ENCODE data around the gene TESMIN.

TESMIN gene, protein sequence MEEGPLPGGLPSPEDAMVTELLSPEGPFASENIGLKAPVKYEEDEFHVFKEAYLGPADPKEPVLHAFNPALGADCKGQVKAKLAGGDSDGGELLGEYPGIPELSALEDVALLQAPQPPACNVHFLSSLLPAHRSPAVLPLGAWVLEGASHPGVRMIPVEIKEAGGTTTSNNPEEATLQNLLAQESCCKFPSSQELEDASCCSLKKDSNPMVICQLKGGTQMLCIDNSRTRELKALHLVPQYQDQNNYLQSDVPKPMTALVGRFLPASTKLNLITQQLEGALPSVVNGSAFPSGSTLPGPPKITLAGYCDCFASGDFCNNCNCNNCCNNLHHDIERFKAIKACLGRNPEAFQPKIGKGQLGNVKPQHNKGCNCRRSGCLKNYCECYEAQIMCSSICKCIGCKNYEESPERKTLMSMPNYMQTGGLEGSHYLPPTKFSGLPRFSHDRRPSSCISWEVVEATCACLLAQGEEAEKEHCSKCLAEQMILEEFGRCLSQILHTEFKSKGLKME

DNA sequence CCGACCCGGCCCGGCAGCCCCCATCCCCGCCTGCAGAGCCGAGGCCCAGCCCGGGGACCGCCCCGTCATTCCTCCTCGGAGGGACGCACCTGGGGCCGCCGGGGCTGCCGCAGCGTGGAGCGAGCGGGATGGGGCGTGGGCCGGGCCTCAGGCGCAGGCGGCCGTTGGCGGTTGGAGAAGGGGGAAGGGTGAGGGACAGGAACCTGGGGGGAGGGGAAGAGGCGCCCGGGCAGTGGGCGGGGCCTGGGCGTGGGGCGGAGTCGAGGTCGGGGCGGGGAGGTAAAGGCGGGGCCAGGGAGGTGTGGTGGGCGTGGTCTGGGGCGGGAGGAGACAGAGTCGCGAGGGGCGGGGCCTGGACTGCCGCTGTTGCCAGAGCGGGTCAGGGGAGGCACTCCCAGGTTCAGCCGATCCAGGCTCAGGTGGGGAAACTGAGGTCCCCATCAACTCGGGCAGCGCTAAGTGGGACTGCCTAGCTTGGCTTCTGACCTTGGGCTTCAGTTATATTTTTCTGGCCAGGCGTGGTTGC is at the start of gene TESMIN:
Gene TESMIN (minus strand): TSS at position 190 of the 526 bp plus-strand sequence. CDS start 860 bp downstream, outside the sequence.
- peak; percentile 79 for DNase-seq

DNA sequence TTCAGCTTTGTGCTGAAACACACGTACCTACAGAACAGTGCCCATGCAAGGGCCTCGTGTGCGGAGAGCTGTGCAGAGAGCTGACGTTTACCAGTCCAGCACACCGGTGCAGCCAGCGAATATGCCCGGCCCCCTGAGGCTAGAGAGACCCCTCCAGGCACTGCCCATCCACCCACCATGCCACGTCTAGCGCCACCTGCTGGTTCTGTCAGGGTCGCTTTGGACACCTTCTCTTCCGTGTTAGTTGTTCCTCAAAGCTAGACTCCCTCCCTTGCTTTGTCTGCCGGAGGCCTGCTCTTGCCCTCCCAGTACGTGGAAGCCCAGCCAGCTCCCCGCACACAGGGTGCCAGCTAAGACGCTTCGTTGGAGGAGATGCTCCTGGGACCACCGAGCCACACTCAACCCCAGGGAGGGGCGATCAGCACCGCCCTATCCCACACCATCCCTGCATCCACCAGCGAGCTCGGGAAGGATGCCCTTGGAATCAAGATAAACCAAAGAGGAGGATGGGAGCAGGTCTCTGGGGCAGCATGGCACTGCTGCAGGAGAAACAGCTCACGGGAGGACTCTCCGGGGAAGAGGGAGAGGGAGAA is 47.0 kb upstream of the TESMIN start:
- DNase-seq: no peak

DNA sequence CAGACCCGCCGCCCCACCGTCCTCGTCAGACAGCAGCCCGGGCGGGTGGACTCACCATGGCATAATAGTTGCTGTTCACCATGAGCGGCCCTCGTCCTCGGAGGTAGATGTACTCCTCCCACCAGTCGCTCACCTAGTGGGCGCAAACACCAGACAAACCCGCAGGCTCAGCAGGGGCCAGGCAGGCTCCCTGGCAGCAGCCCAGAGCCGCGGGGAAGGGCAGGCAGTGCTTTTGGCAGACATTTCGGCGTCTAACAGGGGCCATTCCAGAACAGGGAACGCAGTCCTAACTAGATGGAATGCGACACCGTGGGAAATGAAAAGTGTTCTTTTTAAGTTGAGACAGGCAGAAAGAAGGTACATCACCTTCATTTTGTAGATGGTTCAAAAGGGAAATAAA is 45.5 kb upstream of the TESMIN start:
- DNase-seq: no peak

DNA sequence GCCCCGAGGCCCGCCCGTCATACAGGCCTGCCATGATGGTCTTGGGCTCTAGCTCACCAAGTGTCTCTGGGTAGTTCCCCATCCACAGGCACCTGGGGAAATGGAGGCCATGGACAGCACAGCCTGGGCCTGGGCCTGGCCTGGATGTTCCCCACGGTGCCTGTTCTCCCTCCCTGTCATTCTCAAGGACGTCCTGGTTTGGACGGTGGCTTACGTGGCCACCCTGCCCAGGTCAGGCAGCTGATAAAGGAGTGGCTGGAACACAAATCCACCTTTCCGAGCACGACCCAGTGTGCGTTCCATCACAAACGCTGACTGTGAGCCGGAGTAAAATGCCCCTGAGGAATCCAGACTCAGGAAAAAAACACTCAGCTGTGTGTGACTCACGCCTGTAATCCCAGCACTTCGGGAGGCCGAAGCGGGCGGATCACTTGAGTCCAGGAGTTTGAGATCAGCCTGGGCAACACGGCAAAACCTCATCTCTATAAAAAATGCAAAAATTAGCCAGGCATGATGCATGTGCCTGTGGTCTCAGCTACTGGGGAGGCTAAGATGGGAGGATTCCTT is 41.2 kb upstream of the TESMIN start:
- DNase-seq: no peak

DNA sequence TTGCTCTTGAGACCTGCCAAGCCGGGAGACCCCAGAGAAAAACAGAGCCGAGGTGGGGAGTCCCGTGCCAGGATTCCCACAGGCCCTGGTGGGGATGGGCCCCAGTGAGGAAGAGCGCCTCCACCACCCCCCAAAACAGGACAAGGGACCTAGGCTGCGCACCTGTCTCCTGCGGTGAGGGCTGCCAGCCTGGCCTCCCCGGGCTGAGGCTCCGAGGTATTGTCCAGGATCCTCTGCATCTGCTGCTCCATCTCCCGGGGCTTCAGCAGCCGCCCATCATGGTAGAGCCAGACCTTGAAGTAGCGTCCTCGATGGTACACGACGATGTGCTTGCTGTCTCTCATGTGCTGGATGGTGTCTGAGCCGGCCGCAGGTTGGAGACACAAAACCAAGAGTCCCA is 33.3 kb upstream of the TESMIN start:
- DNase-seq: no peak

DNA sequence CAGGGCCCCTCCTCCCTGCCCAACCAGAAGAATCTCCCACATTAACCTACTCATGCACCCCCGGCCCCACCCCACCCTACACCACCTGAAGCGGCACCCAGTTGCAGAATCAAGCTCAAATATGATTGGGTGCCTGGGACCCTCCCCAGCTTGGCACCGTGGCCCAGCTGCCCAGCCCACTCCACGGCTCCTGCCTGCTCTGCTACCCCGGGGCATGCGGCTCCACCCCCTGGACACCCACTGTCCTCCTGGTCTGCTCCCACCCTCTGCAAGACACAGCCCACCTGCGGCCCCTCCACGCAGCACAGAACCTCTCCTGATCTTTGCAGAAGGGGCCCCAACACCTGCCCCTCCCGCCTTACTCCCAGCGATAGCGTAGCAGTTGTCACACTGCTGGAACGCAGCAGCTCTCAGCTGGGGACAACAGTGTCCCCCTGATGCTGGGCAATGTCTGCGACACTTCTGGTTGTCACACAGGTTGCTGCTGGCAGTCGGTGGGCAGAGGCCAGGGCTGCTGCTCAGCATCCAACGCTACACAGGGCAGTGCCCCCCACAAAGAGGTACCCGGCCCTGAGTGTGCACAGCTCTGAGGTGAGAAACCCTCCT is 32.0 kb upstream of the TESMIN start:
- DNase-seq: no peak

DNA sequence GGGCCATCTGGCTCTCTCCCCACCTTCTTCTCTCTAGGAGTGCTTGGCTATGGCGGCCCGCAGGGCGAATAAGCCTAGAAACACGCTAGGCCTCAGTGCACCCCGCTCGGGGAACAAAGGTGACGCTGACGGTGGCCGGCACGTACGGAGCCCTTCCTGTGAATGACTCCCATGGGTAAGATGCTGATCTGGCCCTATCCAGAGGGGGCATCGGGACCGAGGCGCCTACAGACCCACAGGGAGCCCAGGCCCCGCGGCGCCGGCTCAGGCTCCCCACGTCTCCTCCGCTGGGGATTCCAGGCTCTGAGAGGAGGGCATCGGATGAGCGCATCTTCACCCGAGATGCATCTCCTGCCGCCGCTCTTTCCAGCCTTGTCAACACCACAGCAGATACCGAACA is 31.4 kb upstream of the TESMIN start:
- no peak for DNase-seq

DNA sequence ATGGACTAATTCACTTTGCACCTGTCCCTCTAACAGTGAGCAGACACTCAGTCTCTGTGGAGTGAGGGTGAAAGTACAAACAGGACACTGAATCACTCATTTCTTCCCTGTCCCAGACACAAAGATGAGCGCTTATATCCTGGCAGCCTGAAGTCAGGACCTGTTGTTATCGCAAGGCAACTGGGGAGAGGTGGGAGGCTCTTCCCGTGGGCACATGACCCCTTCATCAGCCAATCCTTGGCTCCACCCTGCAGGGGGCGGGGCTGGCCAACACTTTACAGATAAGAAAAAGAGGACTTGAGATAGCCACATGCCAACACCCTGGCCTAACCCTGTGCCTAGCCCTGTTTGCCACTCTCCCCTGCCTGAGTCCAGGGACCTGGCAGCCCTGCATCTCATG is 29.5 kb upstream of the TESMIN start:
- DNase-seq: no peak

DNA sequence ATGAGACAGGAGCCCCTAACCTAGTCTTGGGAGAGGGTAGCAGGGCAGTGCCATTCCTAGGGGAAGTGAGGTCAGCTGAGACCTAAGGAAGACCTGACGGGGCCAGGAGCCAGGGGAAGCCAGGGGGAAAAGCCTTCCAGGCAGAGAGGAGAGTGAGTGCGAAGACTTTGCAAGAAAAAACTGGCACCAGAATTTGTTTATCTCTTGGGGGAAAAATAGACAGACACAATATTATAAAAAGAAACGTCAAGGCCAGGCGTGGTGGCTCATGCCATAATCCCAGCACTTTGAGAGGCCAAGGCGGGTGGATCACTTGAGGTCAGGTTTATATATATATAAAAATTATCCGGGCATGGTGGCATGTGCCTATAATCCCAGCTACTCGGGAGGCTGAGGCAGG is 26.9 kb upstream of the TESMIN start:
- DNase-seq: no peak

DNA sequence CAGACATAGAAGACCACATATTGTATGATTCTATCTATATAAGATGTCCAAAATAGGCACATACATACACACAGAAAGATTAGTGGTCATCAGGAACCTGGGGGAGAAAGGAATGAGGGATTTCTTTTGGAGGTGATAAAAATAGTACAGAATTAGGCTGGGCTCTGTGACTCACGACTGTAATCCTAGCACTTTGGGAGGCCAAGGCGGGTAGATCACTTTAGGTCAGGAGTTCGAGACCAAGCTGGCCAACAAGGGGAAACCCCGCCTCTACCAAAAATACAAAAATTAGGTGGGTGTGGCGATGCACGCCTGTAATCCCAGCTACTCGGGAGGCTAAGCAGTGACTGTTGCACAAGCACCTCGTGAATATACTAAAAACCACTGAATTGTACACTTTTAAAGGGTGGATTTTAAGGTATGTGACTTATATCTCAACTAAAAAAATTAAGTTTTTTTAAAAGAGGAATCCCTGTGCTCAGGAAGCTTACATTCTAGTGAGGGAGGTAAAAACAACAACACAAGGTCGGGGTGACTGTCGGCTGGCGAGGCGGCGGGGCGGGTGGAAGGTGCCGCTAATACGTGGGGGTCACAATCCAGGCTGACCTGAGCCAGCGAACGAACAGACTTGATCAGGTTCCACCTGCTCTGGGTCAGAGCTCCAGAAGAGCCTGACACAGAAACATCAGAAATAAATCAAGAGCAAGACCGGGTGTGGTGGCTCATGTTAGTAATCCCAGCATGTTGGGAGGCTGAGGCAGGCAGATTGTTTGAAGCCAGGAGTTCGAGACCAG is 25.3 kb upstream of the TESMIN start:
- peak; percentile 2 for DNase-seq

DNA sequence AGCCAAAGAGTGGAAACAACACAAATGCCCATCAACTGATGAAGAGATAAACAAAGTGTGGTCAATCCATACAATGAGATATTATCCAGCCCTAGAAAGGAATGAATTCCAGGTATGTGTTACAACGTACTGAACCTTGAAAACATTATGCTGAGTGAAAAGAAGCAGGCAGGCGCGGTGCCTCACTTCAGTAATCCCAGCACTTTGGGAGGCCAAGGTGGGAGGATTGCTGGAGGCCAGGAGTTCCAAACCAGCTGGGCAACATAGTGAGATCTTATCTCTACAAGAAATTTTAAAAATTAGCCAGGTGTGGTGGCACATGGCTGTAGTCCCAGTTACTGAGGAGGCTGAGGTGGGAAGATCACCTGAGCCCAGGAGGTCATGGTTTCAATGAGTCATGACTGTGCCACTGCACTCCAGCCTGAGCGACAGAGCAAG is 24.6 kb upstream of the TESMIN start:
- no peak for DNase-seq

DNA sequence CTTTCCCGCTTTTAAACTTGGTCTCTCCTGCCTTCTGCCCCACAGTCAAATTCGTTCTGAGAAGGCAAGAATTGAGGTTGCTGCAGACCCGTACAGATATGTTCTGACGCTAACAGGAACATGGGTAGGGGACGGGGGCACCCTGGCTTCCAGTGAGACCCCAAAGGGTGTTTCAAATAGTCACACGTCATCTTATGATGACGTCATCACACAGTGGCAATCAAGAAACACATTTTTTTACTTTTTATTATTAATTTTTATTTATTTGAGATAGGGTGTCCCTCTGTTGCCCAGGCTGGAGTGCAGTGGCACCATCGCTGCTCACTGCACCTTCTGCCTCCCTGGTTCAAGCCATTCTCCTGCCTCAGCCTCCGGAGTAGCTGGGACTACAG is 22.9 kb upstream of the TESMIN start:
- DNase-seq: no peak

DNA sequence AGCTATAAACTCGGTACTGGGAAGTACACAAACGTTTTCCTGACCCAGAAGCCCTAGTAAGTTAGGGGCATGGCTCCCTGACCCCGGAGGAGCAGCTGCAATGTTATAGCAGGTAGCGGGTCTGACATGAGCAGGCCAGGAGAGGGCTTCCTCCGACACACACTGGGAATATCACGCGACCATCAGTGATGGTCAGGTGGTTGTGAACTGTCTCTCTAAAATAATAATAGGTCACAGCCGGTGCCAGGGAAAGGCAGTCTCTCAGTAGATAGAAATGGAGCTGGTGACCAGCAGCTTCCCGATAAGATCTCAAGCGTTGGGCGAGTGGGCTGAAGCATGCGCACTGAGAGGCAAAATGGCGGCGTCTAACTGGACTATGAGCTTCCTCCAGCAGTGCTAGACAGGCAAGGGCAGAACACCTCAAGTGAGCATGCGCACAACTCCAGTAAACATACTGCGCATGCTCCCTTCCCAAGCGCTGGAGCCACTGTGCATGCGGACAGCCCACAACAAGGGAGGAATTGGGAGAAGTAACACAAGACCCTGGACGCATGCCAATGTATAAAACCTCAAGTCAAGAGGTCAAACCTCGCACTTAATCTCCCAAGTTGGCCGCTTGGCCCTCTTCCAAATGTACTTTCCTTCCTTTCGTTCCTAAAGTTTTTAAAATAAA is 22.3 kb upstream of the TESMIN start:
- no peak for DNase-seq

DNA sequence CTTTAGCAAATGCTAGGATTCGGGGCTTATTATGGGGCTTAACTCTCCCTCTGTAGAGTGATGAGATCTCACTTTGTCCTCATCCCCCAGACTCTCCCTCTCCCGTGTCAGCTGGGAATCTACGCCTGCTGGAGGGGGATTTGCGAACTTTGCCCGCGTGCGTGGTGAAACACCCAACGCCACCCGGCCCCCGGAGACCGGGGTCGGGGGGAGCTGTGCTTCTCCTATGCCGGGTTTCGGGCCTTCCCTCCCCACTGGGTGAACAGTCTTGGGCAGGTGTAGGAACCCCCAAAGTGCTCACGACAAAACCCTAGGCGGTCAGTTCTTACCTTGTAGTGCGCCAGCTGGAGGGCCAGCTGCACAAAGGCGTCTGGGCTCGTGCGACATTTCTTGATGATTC is 21.6 kb upstream of the TESMIN start:
- DNase-seq: no peak

DNA sequence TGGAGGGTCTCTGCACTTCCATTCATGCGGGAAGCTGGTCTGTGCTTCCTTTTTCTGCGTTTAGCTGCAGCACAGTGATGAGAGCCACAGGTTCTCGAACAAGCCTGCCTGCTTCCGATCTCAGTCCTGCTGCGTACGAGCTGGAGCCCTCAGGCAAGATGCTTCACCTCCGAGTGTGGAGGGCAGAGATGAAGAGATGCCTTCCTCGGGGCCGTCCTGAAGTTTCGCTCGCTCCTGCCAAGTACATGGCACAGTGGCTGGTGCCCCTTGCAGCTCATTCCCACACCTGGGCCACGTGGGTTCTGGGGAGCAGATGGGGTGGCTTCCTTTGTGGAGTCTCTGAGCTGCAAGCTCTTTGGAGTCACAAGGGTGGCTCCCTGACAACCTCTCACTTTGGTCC is 19.5 kb upstream of the TESMIN start:
- no peak for DNase-seq

DNA sequence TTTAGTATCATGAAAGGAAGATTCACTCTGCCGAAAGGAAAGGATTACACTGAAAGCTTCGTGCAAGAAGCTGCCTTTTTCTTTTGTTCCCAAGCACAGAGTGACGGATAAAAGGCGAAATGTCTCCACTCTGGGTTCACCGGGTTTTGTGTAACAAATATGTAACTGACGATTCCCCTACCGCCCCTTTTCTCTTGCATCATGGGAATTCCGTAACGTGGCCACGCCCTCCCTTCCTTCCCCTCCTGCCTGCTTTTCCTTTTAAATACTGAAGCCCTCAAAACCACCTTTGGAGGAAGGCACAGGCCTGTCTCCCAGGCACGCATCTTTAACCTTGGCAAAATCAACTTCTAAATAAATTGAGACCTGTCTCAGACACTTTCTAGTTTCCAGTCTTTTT is 16.4 kb upstream of the TESMIN start:
- no peak for DNase-seq

DNA sequence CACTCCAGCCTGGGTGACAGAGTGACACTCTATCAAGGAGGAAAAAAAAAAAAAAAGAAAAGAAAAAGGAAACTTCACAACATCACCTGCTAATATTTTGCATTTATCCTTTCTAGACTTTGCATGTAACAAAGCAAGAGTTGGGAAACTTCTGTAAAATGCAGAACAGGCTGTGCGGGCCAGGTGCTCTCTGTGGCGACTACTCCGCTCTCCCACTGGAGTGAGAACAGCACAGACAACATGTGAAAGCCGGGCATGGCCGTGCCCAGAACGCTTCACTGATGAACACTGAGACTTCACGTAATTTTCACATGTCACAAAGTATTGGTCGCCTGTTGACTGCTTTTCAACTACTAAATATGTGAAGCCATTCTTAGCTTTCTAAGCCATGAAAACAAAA is 15.5 kb upstream of the TESMIN start:
- no peak for DNase-seq

DNA sequence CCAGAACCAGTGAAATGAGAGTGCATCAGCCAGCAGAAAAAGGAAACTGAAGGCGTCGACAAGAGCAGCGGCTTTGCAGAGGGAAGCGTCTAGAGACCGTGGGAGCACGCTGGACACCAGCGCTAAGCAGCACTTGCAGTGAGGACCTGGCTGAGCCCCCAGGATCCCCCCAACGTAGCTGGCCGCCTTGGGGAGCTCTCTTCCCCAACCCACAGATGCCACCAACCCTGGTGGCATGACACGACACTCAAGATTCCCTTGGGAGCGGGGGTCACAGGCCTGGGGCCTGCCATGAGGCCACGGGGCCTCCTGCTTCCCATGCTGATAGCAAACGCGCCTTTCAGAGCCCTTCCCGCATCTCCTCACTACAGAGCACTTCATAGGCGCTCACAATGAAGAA is 13.4 kb upstream of the TESMIN start:
- no peak for DNase-seq

DNA sequence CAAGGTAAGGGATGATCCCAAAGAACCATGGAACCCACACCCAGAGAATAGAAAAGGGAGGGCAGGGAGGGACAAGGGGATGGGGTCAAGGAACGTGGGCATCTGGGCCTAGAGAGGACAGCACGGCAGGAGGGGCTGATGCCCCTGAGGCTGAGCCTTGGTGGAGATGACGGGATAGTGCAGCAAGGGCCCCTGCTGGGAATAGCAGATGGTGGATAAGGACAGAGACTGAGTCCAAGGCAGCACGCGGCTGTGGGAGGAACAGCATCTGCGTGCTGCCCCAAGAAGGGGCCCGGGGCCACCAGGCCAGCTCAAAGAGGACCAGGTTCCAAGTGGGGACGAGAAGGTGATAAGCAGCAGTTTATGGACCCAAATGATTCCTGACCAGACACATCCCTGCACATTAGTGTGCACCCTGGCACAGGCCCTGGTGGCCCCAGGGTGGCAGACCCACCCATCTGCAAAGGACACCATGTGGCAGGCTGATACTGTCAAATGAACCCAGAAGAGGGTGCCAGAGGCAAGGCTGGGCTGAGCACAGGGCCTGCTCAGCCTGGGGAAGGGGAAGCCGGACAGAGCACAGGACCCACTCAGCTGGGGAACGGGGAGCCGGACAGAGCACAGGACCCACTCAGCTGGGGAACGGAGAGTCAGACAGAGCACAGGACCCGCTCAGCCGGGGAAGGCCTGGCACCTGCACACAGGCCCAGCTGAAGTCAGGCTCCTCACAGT is 12.8 kb upstream of the TESMIN start:
- DNase-seq: no peak

DNA sequence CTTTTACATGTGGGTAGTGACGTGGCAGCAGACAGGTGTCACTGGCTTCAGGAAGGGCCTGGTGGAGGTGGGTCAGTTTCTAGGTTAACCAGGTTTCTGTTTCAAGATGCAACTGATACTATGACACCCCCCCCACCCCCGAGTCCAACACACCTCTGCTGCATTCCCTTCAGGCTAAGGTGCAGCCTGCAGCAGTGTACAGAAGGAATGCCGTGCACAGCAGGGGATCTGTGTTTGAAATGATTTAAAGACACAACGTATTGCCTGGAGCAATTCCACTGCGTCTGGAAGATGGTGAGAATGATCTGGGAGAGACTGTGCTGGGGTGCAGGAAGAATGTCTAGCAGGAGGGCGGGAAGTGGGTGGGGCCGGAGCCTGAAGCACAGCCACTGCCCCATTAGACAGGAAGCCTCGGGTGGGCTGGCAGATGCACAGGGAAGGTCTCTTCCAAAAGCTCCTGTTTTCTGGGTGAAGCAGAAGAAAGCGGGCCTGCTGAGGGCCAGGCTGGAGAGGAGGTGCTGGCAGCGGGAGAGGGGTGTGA is 11.9 kb upstream of the TESMIN start:
- no peak for DNase-seq

DNA sequence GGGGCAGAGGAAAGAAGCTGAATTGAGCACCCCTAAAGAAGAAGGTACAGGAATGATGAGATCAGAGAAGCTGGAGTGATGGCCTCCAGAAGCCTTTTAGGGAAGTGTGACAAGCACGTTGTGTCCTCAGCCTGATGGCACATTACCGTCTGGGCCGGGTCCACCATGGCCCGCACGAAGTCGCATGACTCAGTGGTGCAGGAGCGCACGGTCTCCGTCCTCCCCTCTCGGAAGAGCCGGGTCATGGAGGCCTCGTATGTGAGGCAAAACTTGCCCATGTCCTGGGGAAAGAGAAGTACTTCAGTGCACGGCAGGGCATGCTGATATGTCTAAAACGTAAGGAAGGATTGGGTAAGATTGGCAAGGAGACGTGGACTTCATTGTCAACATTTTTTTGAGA is 11.2 kb upstream of the TESMIN start:
- no peak for DNase-seq
